HEK293 (cell line): ENCODE measurements around the gene CRIP2.

Experiments used
- CTCF ChIA-PET: fragments of 350-600 bp; formaldehyde crosslinking; extraction: SDS; loops from one replicate; lab custom pipeline; 2021; ENCODE audit warnings: antibody characterized with exemption; lab: Yijun Ruan, JAX
- POLR2A ChIA-PET: fragments of 300-600 bp; formaldehyde crosslinking; extraction: SDS; loops from one replicate; lab custom pipeline; 2020; ENCODE audit warnings: antibody characterized with exemption, inconsistent platforms; lab: Yijun Ruan, JAX
- H3K27ac ChIP-seq: fragments of 200-500 bp; sonication (Bioruptor generic); 2 replicates; pipeline ENCODE4 v1.5.1; 2014; ENCODE audit warnings: low read depth, low read length, control low read depth, inconsistent platforms; ENCODE audit errors: extremely low read depth
- H3K36me3 ChIP-seq, 2 experiments: fragments of 200-500 bp in 1 of 2; sonication (Bioruptor generic) in 1 of 2; 1 replicate in 1 of 2; 2 replicates in 1 of 2; pipeline ENCODE4 v1.5.1; 2014 to 2017; ENCODE audit warnings: inconsistent platforms in 2 of 2, low read length in 2 of 2; ENCODE audit not compliant: control insufficient read depth in 2 of 2, insufficient read depth in 1 of 2
- H3K4me1 ChIP-seq: fragments of 200-500 bp; sonication (Bioruptor generic); 2 replicates; pipeline ENCODE4 v1.5.1; 2014; ENCODE audit warnings: mild to moderate bottlenecking, low read length, inconsistent platforms; ENCODE audit not compliant: control insufficient read depth, insufficient read depth
- H3K4me3 ChIP-seq: 2 replicates; pipeline ENCODE4 v1.5.1; 2011; ENCODE audit warnings: low read depth, mild to moderate bottlenecking, control low read depth, low read length, moderate library complexity
- H3K9me3 ChIP-seq: fragments of 200-500 bp; sonication (Bioruptor generic); 2 replicates; pipeline ENCODE4 v1.5.1; 2014; ENCODE audit warnings: low read depth, low read length, inconsistent platforms; ENCODE audit not compliant: control insufficient read depth, insufficient read depth
- HOXC10 ChIP-seq: sonication (generic); formaldehyde crosslinking; IDR thresholded peaks from 2 replicates; pipeline ENCODE4 v1.8.1; 2023; ENCODE audit warnings: mild to moderate bottlenecking, missing genetic modification reagents
- KLF16 ChIP-seq: fragments of 450-650 bp; formaldehyde crosslinking; IDR thresholded peaks from 2 replicates; pipeline ENCODE4 v1.5.1; 2017; ENCODE audit warnings: missing biosample characterization, missing genetic modification characterization
- KLF7 ChIP-seq: fragments of 450-650 bp; formaldehyde crosslinking; IDR thresholded peaks from 2 replicates; pipeline ENCODE4 v1.5.1; 2016; ENCODE audit warnings: missing biosample characterization, missing genetic modification characterization, borderline replicate concordance
- MEIS1 ChIP-seq: sonication (generic); formaldehyde crosslinking; IDR thresholded peaks from 2 replicates; pipeline ENCODE4 v1.8.1; 2022; ENCODE audit warnings: missing genetic modification reagents, mild to moderate bottlenecking, borderline replicate concordance
- ZBTB7A ChIP-seq: fragments of 450-650 bp; formaldehyde crosslinking; IDR thresholded peaks from 2 replicates; pipeline ENCODE4 v1.5.1; 2016; ENCODE audit warnings: low read depth, missing biosample characterization, missing genetic modification characterization
- ZNF121 ChIP-seq: fragments of 450-650 bp; formaldehyde crosslinking; IDR thresholded peaks from 2 replicates; pipeline ENCODE4 v1.5.1; 2016; ENCODE audit warnings: missing biosample characterization, missing genetic modification characterization
- ZNF174 ChIP-seq: fragments of 450-650 bp; formaldehyde crosslinking; IDR thresholded peaks from 2 replicates; pipeline ENCODE4 v1.5.0; 2017; ENCODE audit warnings: missing biosample characterization, mild to moderate bottlenecking, missing genetic modification characterization
- ZNF184 ChIP-seq: fragments of 450-650 bp; IDR thresholded peaks from 2 replicates; pipeline ENCODE4 v1.5.1; 2018; ENCODE audit warnings: missing biosample characterization, mild to moderate bottlenecking, missing genetic modification characterization
- ZNF2 ChIP-seq: fragments of 450-650 bp; formaldehyde crosslinking; IDR thresholded peaks from 2 replicates; pipeline ENCODE4 v1.5.1; 2016; ENCODE audit warnings: missing biosample characterization, missing genetic modification characterization
- ZNF202 ChIP-seq: fragments of 450-650 bp; formaldehyde crosslinking; IDR thresholded peaks from 2 replicates; pipeline ENCODE4 v1.5.1; 2016; ENCODE audit warnings: missing biosample characterization, missing genetic modification characterization, borderline replicate concordance
- ZNF302 ChIP-seq: fragments of 450-650 bp; formaldehyde crosslinking; IDR thresholded peaks from 2 replicates; pipeline ENCODE4 v1.5.1; 2016; ENCODE audit warnings: missing biosample characterization, missing genetic modification characterization, low read depth
- ZNF341 ChIP-seq: fragments of 450-650 bp; formaldehyde crosslinking; IDR thresholded peaks from 2 replicates; pipeline ENCODE4; 2016; ENCODE audit warnings: low read depth, missing biosample characterization, missing genetic modification characterization
- ZNF664 ChIP-seq: fragments of 450-650 bp; formaldehyde crosslinking; IDR thresholded peaks from 2 replicates; pipeline ENCODE4 v1.5.1; 2016; ENCODE audit warnings: missing biosample characterization, missing genetic modification characterization
- ZNF704 ChIP-seq: fragments of 450-650 bp; formaldehyde crosslinking; IDR thresholded peaks from 2 replicates; pipeline ENCODE4 v1.5.1; 2016; ENCODE audit warnings: missing biosample characterization, missing genetic modification characterization
- ZNF707 ChIP-seq: fragments of 450-650 bp; formaldehyde crosslinking; IDR thresholded peaks from 2 replicates; pipeline ENCODE4 v1.5.1; 2016; ENCODE audit warnings: missing biosample characterization, missing genetic modification characterization
- ZNF777 ChIP-seq: fragments of 450-650 bp; formaldehyde crosslinking; IDR thresholded peaks from 2 replicates; pipeline ENCODE4 v1.5.1; 2017; ENCODE audit warnings: missing biosample characterization, missing genetic modification characterization, borderline replicate concordance
- TF ChIP-seq, protein P1 (sequence below): fragments of 450-650 bp; formaldehyde crosslinking; IDR thresholded peaks from 2 replicates; pipeline ENCODE4 v1.5.1; 2016; ENCODE audit warnings: missing biosample characterization, missing genetic modification characterization
- TF ChIP-seq, protein P2 (sequence below): fragments of 450-650 bp; formaldehyde crosslinking; IDR thresholded peaks from 2 replicates; pipeline ENCODE4 v1.5.1; 2016; ENCODE audit warnings: missing biosample characterization, missing genetic modification characterization
- TF ChIP-seq, protein P3 (sequence below): fragments of 450-650 bp; formaldehyde crosslinking; IDR thresholded peaks from 2 replicates; pipeline ENCODE4 v1.5.1; 2016; ENCODE audit warnings: missing biosample characterization, missing genetic modification characterization

Gene CRIP2

DNA sequence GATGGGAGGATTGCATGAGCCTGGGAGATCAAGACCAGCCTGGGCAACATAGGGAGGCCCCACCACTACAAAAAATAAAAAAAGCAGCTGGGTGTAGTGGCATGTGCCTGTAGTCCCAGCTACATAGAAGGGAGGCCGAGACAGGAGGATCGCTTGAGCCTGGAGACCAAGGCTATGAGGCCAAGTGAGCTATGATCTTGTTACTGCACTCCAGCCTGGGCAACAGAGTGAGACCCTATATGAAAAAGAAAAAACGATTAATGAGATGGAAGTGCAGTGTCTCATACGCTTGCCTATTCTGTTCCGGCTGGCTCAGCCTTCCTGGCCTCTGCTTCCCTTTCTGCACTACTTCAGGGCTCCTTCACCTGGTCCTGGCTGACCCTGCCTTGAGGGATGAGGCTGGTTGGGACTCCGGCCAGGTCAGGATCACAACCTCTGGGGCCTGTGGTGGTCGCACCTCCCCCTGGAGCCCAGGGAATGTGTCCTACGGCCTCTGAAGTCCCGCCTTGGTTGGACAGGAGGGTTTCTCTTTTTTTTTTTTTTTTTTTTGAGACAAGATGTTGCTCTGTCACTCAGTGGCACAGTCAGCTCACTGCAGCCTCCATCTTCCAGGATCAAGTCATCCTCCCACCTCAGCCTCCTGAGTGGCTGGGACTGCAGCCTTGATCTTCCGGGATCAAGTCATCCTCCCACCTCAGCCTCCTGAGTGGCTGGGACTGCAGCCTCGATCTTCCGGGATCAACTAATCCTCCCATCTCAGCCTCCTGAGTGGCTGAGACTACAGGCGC is 27.1 kb downstream of the CRIP2 start:
- Histone ChIP-seq H3K36me3 (peaks cover 0 to 6% of the 10 kb centered on the region in 2 experiments; a peak in 1 of 3 replicates), H3K4me1 (no peaks in the 10 kb centered on the region), H3K9me3 (no peaks in the 10 kb centered on the region), H3K27ac (no peak overlapping the region), H3K4me3 (no peak overlapping the region)
- TF ChIP-seq, protein P1, sequence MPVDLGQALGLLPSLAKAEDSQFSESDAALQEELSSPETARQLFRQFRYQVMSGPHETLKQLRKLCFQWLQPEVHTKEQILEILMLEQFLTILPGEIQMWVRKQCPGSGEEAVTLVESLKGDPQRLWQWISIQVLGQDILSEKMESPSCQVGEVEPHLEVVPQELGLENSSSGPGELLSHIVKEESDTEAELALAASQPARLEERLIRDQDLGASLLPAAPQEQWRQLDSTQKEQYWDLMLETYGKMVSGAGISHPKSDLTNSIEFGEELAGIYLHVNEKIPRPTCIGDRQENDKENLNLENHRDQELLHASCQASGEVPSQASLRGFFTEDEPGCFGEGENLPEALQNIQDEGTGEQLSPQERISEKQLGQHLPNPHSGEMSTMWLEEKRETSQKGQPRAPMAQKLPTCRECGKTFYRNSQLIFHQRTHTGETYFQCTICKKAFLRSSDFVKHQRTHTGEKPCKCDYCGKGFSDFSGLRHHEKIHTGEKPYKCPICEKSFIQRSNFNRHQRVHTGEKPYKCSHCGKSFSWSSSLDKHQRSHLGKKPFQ (tag by site-specific recombination), result no peak
- TF ChIP-seq ZNF302 (no peak), KLF16 (tag by site-specific recombination) (no peak), ZNF202 (tag by site-specific recombination) (no peak), ZBTB7A (tag by site-specific recombination) (no peak), ZNF2 (tag by site-specific recombination) (no peak), ZNF341 (tag by site-specific recombination) (peak; percentile 58), ZNF704 (tag by site-specific recombination) (no peak), MEIS1 (CRISPR knock-in tag) (no peak), ZNF174 (tag by site-specific recombination) (no peak), HOXC10 (no peak), ZNF184 (tag by site-specific recombination) (no peak), ZNF664 (tag by site-specific recombination) (peak; percentile 25; the same call in 1 of the 2 replicates), KLF7 (tag by site-specific recombination) (no peak), ZNF121 (tag by site-specific recombination) (peak; percentile 94), ZNF707 (tag by site-specific recombination) (no peak), ZNF777 (no peak)
- TF ChIP-seq, protein P2, sequence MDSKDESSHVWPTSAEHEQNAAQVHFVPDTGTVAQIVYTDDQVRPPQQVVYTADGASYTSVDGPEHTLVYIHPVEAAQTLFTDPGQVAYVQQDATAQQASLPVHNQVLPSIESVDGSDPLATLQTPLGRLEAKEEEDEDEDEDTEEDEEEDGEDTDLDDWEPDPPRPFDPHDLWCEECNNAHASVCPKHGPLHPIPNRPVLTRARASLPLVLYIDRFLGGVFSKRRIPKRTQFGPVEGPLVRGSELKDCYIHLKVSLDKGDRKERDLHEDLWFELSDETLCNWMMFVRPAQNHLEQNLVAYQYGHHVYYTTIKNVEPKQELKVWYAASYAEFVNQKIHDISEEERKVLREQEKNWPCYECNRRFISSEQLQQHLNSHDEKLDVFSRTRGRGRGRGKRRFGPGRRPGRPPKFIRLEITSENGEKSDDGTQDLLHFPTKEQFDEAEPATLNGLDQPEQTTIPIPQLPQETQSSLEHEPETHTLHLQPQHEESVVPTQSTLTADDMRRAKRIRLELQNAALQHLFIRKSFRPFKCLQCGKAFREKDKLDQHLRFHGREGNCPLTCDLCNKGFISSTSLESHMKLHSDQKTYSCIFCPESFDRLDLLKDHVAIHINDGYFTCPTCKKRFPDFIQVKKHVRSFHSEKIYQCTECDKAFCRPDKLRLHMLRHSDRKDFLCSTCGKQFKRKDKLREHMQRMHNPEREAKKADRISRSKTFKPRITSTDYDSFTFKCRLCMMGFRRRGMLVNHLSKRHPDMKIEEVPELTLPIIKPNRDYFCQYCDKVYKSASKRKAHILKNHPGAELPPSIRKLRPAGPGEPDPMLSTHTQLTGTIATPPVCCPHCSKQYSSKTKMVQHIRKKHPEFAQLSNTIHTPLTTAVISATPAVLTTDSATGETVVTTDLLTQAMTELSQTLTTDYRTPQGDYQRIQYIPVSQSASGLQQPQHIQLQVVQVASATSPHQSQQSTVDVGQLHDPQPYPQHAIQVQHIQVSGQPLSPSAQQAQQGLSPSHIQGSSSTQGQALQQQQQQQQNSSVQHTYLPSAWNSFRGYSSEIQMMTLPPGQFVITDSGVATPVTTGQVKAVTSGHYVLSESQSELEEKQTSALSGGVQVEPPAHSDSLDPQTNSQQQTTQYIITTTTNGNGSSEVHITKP (tag by site-specific recombination), result no peak
- TF ChIP-seq, protein P3, sequence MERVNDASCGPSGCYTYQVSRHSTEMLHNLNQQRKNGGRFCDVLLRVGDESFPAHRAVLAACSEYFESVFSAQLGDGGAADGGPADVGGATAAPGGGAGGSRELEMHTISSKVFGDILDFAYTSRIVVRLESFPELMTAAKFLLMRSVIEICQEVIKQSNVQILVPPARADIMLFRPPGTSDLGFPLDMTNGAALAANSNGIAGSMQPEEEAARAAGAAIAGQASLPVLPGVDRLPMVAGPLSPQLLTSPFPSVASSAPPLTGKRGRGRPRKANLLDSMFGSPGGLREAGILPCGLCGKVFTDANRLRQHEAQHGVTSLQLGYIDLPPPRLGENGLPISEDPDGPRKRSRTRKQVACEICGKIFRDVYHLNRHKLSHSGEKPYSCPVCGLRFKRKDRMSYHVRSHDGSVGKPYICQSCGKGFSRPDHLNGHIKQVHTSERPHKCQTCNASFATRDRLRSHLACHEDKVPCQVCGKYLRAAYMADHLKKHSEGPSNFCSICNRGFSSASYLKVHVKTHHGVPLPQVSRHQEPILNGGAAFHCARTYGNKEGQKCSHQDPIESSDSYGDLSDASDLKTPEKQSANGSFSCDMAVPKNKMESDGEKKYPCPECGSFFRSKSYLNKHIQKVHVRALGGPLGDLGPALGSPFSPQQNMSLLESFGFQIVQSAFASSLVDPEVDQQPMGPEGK (tag by site-specific recombination), result no peak
- CTCF ChIA-PET, result interaction anchor here (0.7 to 1.3 kb wide), 3 partner anchors 21 to 136 kb away, joined by 4 read pairs; no protein-coding TSS in a partner anchor
- POLR2A ChIA-PET, result interaction anchor here (1.3 to 1.4 kb wide), 2 partner anchors 10 kb away, joined by 5 to 6 read pairs; partner anchors contain the start of gene TEDC1
